LHCN-M2 (cell line): ENCODE data around the gene CD3D. TPM values are rescaled to one million over a fixed set of nuclear protein-coding genes. Genes with fewer than 3 reads are reported as not detected.

Source experiments
- DNase-seq: peaks from one replicate; pipeline ENCODE4 v3.0.0-alpha.2; 2012; ENCODE audit warnings: low read depth
- total RNA-seq: library from RNA; depleted of rRNA; stranded (reverse); fragments of >200 nt; gene quantifications from 2 replicates; pipeline ENCODE4 v1.2.3, GENCODE V29; 2014; rRNA removed

Gene CD3D
- total RNA-seq, 1 experiment from 2014 or later: not detected

GRCh38 chr11:118304227-118304567, 38.3 kb downstream of the CD3D start:
- no peak for DNase-seq

- no peak for DNase-seq
Measured at GRCh38 chr11:118301600-118302195, 40.8 kb downstream of the CD3D start.

- no peak for DNase-seq
Measured at GRCh38 chr11:118295815-118296454, 46.6 kb downstream of the CD3D start.

GRCh38 chr11:118295199-118295598, 47.3 kb downstream of the CD3D start:
- no peak for DNase-seq

- DNase-seq: no peak
Measured at GRCh38 chr11:118294053-118294452, 48.5 kb downstream of the CD3D start.

- no peak for DNase-seq
Measured at GRCh38 chr11:118291477-118292135, 50.9 kb downstream of the CD3D start.

GRCh38 chr11:118290923-118291322, 51.6 kb downstream of the CD3D start:
- no peak for DNase-seq

- DNase-seq: no peak
Measured at GRCh38 chr11:118289401-118289800, 53.1 kb downstream of the CD3D start.

Other genes with a start within 250 kb of the CD3D start
- not detected in 2 replicates for gene SCN4B, start 189.9 kb downstream of the CD3D start, total RNA-seq
- gene SCN2B, start 166.1 kb downstream of the CD3D start, total RNA-seq: not detected in 2 replicates
- gene JAML, start 117.7 kb downstream of the CD3D start, total RNA-seq: not detected in 2 replicates
- 0.06 TPM in 1 of 2 replicates, not detected in the other for gene MPZL3, start 90.3 kb downstream of the CD3D start, total RNA-seq
- not detected in 2 replicates for gene MPZL2, start 78.4 kb downstream of the CD3D start, total RNA-seq
- gene CD3E, start 38.0 kb downstream of the CD3D start, total RNA-seq: not detected in 2 replicates
- gene CD3G, start 1.6 kb upstream of the CD3D start, total RNA-seq: not detected in 2 replicates
- gene UBE4A, start 16.9 kb upstream of the CD3D start, total RNA-seq: 41.7 and 48.5 TPM in 2 replicates
- gene ATP5MG, start 58.9 kb upstream of the CD3D start, total RNA-seq: 31.6 and 42.5 TPM in 2 replicates
- gene KMT2A, start 93.8 kb upstream of the CD3D start, total RNA-seq: 26.5 and 28.1 TPM in 2 replicates
- 0.32 and 0.86 TPM in 2 replicates for gene TTC36, start 184.8 kb upstream of the CD3D start, total RNA-seq
- gene TMEM25, start 188.5 kb upstream of the CD3D start, total RNA-seq: 4.6 and 14.1 TPM in 2 replicates
- gene IFT46, start 223.2 kb upstream of the CD3D start, total RNA-seq: 47.0 and 75.3 TPM in 2 replicates
- gene ARCN1, start 229.7 kb upstream of the CD3D start, total RNA-seq: 149 and 156 TPM in 2 replicates